ENCODE measurements around the gene TMEM8B. TPM values are rescaled to one million over a fixed set of nuclear protein-coding genes. Genes with fewer than 3 reads are reported as not detected.

TMEM8B gene
- total RNA-seq, 1 donor from 2014 or later = 4.8 TPM

DNA sequence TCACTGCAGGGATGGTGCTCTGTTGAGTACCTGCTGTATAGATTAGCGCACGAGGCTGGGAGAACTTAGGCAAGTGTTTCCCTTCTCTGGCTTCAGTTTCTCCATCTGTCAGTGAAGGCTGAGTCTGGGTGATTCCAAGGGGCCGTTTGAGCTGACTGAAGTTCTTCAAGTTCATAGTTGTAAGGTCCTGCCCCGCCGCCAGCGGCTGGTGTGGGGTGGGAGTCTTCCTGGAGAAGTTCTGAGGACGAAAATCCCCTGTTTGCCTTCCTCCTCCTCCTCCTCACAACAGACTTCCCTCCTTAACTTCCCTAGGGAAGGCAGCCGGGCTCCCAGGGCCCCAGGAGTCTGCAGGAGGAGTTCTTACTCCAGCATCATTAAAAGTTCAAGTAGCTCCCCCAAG is 75.3 kb downstream of the TMEM8B start:
- H2AFZ ChIP-seq (replicated peaks) = no peak overlapping the region
- H3K4me1 ChIP-seq = peaks cover 22% of the 10 kb centered on the region
- peak overlapping the region; percentile 57 for H3K27ac Mint-ChIP-seq
- H3K79me2 ChIP-seq (ENCODE audit: low read depth) = no peaks in the 10 kb centered on the region
- H3K27ac ChIP-seq = no peak overlapping the region
- H3F3A ChIP-seq (ENCODE audit: low read depth) = peaks cover 7% of the 10 kb centered on the region
- no peaks in the 10 kb centered on the region for H3K27me3 Mint-ChIP-seq (ENCODE audit: insufficient read depth, low read depth)
- no peak for DNase-seq (ENCODE audit: low spot score)
- no peak overlapping the region for H3K4me3 ChIP-seq
- H3K27me3 ChIP-seq = peaks cover 17% of the 10 kb centered on the region
- H4K20me1 ChIP-seq (ENCODE audit: low read depth) = no peaks in the 10 kb centered on the region
- peaks cover 44% of the 10 kb centered on the region for H3K4me1 Mint-ChIP-seq
- TF ChIP-seq, protein P1, sequence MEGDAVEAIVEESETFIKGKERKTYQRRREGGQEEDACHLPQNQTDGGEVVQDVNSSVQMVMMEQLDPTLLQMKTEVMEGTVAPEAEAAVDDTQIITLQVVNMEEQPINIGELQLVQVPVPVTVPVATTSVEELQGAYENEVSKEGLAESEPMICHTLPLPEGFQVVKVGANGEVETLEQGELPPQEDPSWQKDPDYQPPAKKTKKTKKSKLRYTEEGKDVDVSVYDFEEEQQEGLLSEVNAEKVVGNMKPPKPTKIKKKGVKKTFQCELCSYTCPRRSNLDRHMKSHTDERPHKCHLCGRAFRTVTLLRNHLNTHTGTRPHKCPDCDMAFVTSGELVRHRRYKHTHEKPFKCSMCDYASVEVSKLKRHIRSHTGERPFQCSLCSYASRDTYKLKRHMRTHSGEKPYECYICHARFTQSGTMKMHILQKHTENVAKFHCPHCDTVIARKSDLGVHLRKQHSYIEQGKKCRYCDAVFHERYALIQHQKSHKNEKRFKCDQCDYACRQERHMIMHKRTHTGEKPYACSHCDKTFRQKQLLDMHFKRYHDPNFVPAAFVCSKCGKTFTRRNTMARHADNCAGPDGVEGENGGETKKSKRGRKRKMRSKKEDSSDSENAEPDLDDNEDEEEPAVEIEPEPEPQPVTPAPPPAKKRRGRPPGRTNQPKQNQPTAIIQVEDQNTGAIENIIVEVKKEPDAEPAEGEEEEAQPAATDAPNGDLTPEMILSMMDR (IDR thresholded peaks at IDR 0.05) = no peak
- no peak for TF ChIP-seq EZH2 (IDR thresholded peaks at IDR 0.05)
- no peak for TF ChIP-seq EZH2phosphoT487 (IDR thresholded peaks at IDR 0.05)
- no peak overlapping the region for H3K4me2 ChIP-seq
- no peak overlapping the region for H3K4me3 Mint-ChIP-seq
- H3K36me3 ChIP-seq = no peaks in the 10 kb centered on the region
- H3K36me3 Mint-ChIP-seq = no peaks in the 10 kb centered on the region
- no peaks in the 10 kb centered on the region for H3K9me3 Mint-ChIP-seq
- no peak overlapping the region for H3K9ac ChIP-seq
- H3K9me3 ChIP-seq (ENCODE audit: low read depth) = no peaks in the 10 kb centered on the region

DNA sequence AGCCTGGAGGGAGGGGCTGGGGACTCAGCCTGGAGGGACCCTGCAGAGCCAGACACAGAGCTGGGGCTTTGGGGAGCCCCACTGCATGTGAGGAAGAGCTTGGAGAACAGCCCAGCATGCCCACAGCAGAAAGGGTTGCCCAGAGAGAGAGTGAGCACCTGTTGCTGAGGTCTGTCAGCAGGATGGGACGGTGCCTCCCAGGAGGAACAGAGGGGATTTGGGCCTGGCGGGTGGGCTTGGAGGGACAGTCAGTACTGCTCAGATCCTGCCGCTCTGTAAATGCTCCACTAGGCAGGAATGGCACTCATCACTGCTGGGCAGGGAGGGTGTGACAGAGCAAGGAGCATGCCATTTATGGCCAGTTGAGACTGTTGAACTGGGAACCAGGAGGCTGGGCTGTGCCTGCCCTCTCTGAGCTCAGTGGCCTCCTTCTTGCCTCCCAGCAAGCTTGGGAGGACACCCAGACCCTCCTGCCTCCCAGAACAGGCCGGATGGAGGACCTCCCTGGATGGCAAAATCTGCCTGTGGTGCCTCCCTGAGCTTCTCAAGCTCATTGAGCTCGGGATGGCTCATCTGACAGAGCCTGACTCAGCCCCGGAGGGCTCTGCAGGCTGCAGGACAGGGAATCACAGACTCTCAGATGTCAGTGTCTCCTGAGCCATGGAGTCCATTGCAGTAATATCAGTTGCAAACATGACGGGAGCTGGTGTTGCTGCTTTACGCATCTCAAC is 76.2 kb downstream of the TMEM8B start:
- Histone ChIP-seq H3K4me2 (no peak overlapping the region), H3K9ac (no peak overlapping the region)
- peaks cover 47% of the 10 kb centered on the region for H3K4me1 Mint-ChIP-seq

DNA sequence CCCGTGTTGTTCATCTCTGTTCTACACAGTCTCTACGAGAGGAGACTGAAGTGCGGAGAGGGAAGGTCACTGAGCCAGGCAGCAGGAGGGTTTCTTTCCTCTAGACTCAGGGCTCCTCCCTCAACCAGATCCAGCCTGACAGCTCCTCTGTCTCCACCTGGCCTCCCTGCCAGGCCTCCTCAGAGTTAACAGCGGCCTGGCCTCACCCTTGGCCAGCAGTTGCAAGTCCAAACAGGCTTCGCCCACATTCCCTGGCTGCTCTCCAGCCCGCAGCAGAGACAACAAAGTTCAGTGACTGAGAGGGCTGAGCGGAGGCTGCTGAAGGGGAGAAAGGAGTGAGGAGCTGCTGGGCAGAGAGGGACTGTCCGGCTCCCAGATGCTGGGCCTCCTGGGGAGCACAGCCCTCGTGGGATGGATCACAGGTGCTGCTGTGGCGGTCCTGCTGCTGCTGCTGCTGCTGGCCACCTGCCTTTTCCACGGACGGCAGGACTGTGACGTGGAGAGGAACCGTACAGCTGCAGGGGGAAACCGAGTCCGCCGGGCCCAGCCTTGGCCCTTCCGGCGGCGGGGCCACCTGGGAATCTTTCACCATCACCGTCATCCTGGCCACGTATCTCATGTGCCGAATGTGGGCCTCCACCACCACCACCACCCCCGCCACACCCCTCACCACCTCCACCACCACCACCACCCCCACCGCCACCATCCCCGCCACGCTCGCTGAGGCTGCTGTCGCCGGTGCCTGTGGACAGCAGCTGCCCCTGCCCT is 77.1 kb downstream of the TMEM8B start, which contains the start of gene HRCT1:
HRCT1 (plus strand) TSS at position 291 of the 768 bp plus-strand sequence; CDS start at position 377, 86 bp downstream.
- H3K27ac ChIP-seq = no peak within 1 kb of the TSS
- peak within 1 kb of the TSS; percentile 92 for H2AFZ ChIP-seq (replicated peaks)
- H3F3A ChIP-seq (ENCODE audit: low read depth) = peaks cover 7% of the 10 kb centered on the region
- no peak within 1 kb of the TSS for H3K9ac ChIP-seq
- Mint-ChIP-seq H3K4me3 (peak within 1 kb of the TSS; percentile 69), H3K9me3 (no peaks in the 10 kb centered on the region), H3K4me1 (peaks cover 52% of the 10 kb centered on the region), H3K36me3 (no peaks in the 10 kb centered on the region), H3K27ac (peak within 1 kb of the TSS; percentile 98), H3K27me3 (ENCODE audit: insufficient read depth, low read depth) (no peaks in the 10 kb centered on the region)
- no peak within 1 kb of the TSS for H3K4me3 ChIP-seq
- H4K20me1 ChIP-seq (ENCODE audit: low read depth) = no peaks in the 10 kb centered on the region
- H3K79me2 ChIP-seq (ENCODE audit: low read depth) = no peaks in the 10 kb centered on the region
- peak within 1 kb of the TSS; percentile 48 for H3K4me2 ChIP-seq
- peaks cover 14% of the 10 kb centered on the region for H3K27me3 ChIP-seq
- peaks cover 22% of the 10 kb centered on the region for H3K4me1 ChIP-seq
- no peak for DNase-seq (ENCODE audit: low spot score)
- H3K36me3 ChIP-seq = no peaks in the 10 kb centered on the region
- no peaks in the 10 kb centered on the region for H3K9me3 ChIP-seq (ENCODE audit: low read depth)
- TF ChIP-seq EZH2 (IDR thresholded peaks at IDR 0.05) (no peak), EZH2phosphoT487 (IDR thresholded peaks at IDR 0.05) (no peak)
- TF ChIP-seq, protein P1 (IDR thresholded peaks at IDR 0.05) = no peak

More for the DNA sequence above, 76.2 kb downstream of the TMEM8B start:
- no peaks in the 10 kb centered on the region for H3K36me3 ChIP-seq
- Mint-ChIP-seq H3K36me3 (no peaks in the 10 kb centered on the region), H3K27ac (peak overlapping the region; percentile 50), H3K27me3 (ENCODE audit: insufficient read depth, low read depth) (no peaks in the 10 kb centered on the region), H3K9me3 (no peaks in the 10 kb centered on the region), H3K4me3 (no peak overlapping the region)
- H3K9me3 ChIP-seq (ENCODE audit: low read depth) = no peaks in the 10 kb centered on the region
- H3K27me3 ChIP-seq = peaks cover 17% of the 10 kb centered on the region
- H3K79me2 ChIP-seq (ENCODE audit: low read depth) = no peaks in the 10 kb centered on the region
- H3F3A ChIP-seq (ENCODE audit: low read depth) = peaks cover 7% of the 10 kb centered on the region
- peaks cover 22% of the 10 kb centered on the region for H3K4me1 ChIP-seq
- no peak overlapping the region for H3K27ac ChIP-seq
- DNase-seq (ENCODE audit: low spot score) = no peak
- no peak overlapping the region for H3K4me3 ChIP-seq
- H4K20me1 ChIP-seq (ENCODE audit: low read depth) = no peaks in the 10 kb centered on the region
- TF ChIP-seq EZH2phosphoT487 (IDR thresholded peaks at IDR 0.05) (no peak), EZH2 (IDR thresholded peaks at IDR 0.05) (no peak)
- TF ChIP-seq, protein P1 (IDR thresholded peaks at IDR 0.05) = no peak
- H2AFZ ChIP-seq (replicated peaks) = no peak overlapping the region
